Vagina (tissue), 2 donors: ENCODE measurements around the gene EIF2S3. TPM values are rescaled to one million over a fixed set of nuclear protein-coding genes. Genes with fewer than 3 reads are reported as not detected.
"Not testable (repeated sequence)": the region's sequence is repeated elsewhere in the genome, so short reads cannot be mapped to it uniquely, and the experiment has no call there.

Experiments used
- DNase-seq, 2 donors: peaks; one replicate each; pipeline ENCODE4 v3.0.0-alpha.2; 2017; ENCODE audit errors: extremely low spot score in 2 of 2
- H3K27ac ChIP-seq: fragments of 200-600 bp; sonication (generic); one replicate; pipeline ENCODE4 v1.5.1; 2019
- H3K27me3 ChIP-seq: fragments of 200-600 bp; sonication (generic); one replicate; pipeline ENCODE4 v1.5.1; 2019
- H3K36me3 ChIP-seq, 2 donors: fragments of 200-600 bp; sonication (generic); one replicate each; pipeline ENCODE4 v1.5.1; 2017 to 2019
- H3K4me1 ChIP-seq: fragments of 200-600 bp; sonication (generic); one replicate; pipeline ENCODE4 v1.5.1; 2019
- H3K4me3 ChIP-seq, 2 donors: fragments of 200-600 bp; sonication (generic); 1 replicate in 1 of 2; 2 replicates in 1 of 2; pipeline ENCODE4 v1.5.1; 2016 to 2019
- H3K9me3 ChIP-seq: fragments of 200-600 bp; sonication (generic); one replicate; pipeline ENCODE4 v1.5.1; 2019
- CTCF ChIP-seq, 3 experiments: fragments of 450-650 bp in 2 of 3; fragments of 200-600 bp in 1 of 3; sonication (generic) in 1 of 3; IDR thresholded peaks; one replicate each; pipeline ENCODE4 v1.5.1; 2017 to 2019; ENCODE audit warnings: antibody characterized with exemption in 3 of 3, mild to moderate bottlenecking in 2 of 3, moderate library complexity in 2 of 3
- POLR2A ChIP-seq, 2 donors: fragments of 450-650 bp; IDR thresholded peaks; one replicate each; pipeline ENCODE4 v1.6.1; 2017; ENCODE audit warnings: antibody characterized with exemption in 2 of 2, mild to moderate bottlenecking in 2 of 2, moderate library complexity in 2 of 2
- POLR2AphosphoS5 ChIP-seq, 2 donors: sonication (generic); formaldehyde crosslinking; IDR thresholded peaks; one replicate each; pipeline ENCODE4 v1.9.0; 2017; ENCODE audit warnings: antibody characterized with exemption in 2 of 2, mild to moderate bottlenecking in 2 of 2, low read depth in 1 of 2; ENCODE audit not compliant: insufficient read depth in 1 of 2
- intact Hi-C: fragments of 100-400 bp; cut with DNase I; formaldehyde crosslinking; loops from one replicate; pipeline ENCODE4 v1.15.1; 2023
- total RNA-seq: library from RNA; depleted of rRNA; stranded (reverse); fragments of >200 nt; gene quantifications from one replicate; pipeline ENCODE4 v1.2.3, GENCODE V29; 2016

EIF2S3 gene
- total RNA-seq, 1 donor from 2014 or later: 121 TPM

- Histone ChIP-seq H3K36me3 (no peaks in the 10 kb centered on the region), H3K4me1 (no peaks in the 10 kb centered on the region), H3K27me3 (no peaks in the 10 kb centered on the region), H3K9me3 (no peaks in the 10 kb centered on the region), H3K4me3 (no peak overlapping the region), H3K27ac (no peak overlapping the region)
- DNase-seq: no peak
- intact Hi-C loops: no loop called here
- no peak for TF ChIP-seq POLR2AphosphoS5 (IDR thresholded peaks at IDR 0.05; ENCODE audit: insufficient read depth in 1 of 2, low read depth in 1 of 2)
- no peak for TF ChIP-seq POLR2A (IDR thresholded peaks at IDR 0.05)
- no peak for TF ChIP-seq CTCF (IDR thresholded peaks at IDR 0.05)
Measured at GRCh38 chrX:24037729-24038128, 17.0 kb upstream of the EIF2S3 start.

GRCh38 chrX:24046060-24046459 lies 8.7 kb upstream of the EIF2S3 start:
- H3K9me3 ChIP-seq, H3K4me3 ChIP-seq, H3K36me3 ChIP-seq, DNase-seq, H3K27ac ChIP-seq, H3K4me1 ChIP-seq, intact Hi-C loops, H3K27me3 ChIP-seq: not testable (repeated sequence)

GRCh38 chrX:24049643-24050042 lies 5.1 kb upstream of the EIF2S3 start:
- H3K4me3 ChIP-seq, DNase-seq, H3K9me3 ChIP-seq, H3K27ac ChIP-seq, H3K36me3 ChIP-seq, H3K4me1 ChIP-seq, H3K27me3 ChIP-seq: not testable (repeated sequence)
- intact Hi-C loops: loop anchor here (10.0 kb wide), 1 partner anchor 95 kb away; the partner anchor contains the start of gene ZFX

GRCh38 chrX:24050522-24051318 lies 4.0 kb upstream of the EIF2S3 start:
- H3K27ac ChIP-seq, H3K4me1 ChIP-seq, H3K9me3 ChIP-seq, DNase-seq, H3K4me3 ChIP-seq, H3K27me3 ChIP-seq, H3K36me3 ChIP-seq: not testable (repeated sequence)
- intact Hi-C loops: loop anchor here (10.0 kb wide), 1 partner anchor 94 kb away; the partner anchor contains the start of gene ZFX

GRCh38 chrX:24055043-24055356 lies 244 bp downstream of the EIF2S3 start:
- no peak for DNase-seq
- Histone ChIP-seq H3K9me3 (no peaks in the 10 kb centered on the region), H3K4me3 (peak overlapping the region in 1 of 2 donors; percentile 88), H3K4me1 (peaks cover 12% of the 10 kb centered on the region), H3K27ac (peak overlapping the region; percentile 77), H3K27me3 (no peaks in the 10 kb centered on the region), H3K36me3 (peaks cover 0 to 27% of the 10 kb centered on the region in 2 donors)
- no peak for TF ChIP-seq POLR2AphosphoS5 (IDR thresholded peaks at IDR 0.05; ENCODE audit: insufficient read depth in 1 of 2, low read depth in 1 of 2)
- TF ChIP-seq POLR2A (IDR thresholded peaks at IDR 0.05): no peak
- TF ChIP-seq CTCF (IDR thresholded peaks at IDR 0.05): no peak
- intact Hi-C loops: loop anchor here (10.0 kb wide), 1 partner anchor 90 kb away; the partner anchor contains the start of gene ZFX

- no peaks in the 10 kb centered on the region for H3K27me3 ChIP-seq
- no peak overlapping the region for H3K27ac ChIP-seq
- H3K4me1 ChIP-seq: peaks cover 7% of the 10 kb centered on the region
- peaks cover 0 to 88% of the 10 kb centered on the region in 2 donors for H3K36me3 ChIP-seq
- TF ChIP-seq POLR2AphosphoS5 (IDR thresholded peaks at IDR 0.05; ENCODE audit: insufficient read depth in 1 of 2, low read depth in 1 of 2) (no peak), CTCF (IDR thresholded peaks at IDR 0.05) (no peak), POLR2A (IDR thresholded peaks at IDR 0.05) (no peak)
- no peak overlapping the region for H3K4me3 ChIP-seq
- no peaks in the 10 kb centered on the region for H3K9me3 ChIP-seq
- intact Hi-C loops: no loop called here
- no peak for DNase-seq
Measured at GRCh38 chrX:24063488-24063887, 8.7 kb downstream of the EIF2S3 start.
